NT2/D1 (cell line): ENCODE data around the gene TRIM67.

Source experiments
- SUZ12 ChIP-seq: IDR thresholded peaks from 2 replicates; pipeline ENCODE4 v1.6.1; 2011; ENCODE audit not compliant: insufficient read length, insufficient read depth; ENCODE audit errors: extremely low read depth
- YY1 ChIP-seq: IDR thresholded peaks from 2 replicates; pipeline ENCODE4 v1.6.1; 2011; ENCODE audit not compliant: insufficient read length, insufficient read depth
- ZNF274 ChIP-seq: IDR thresholded peaks from 2 replicates; pipeline ENCODE4 v1.6.1; 2011; ENCODE audit warnings: mild to moderate bottlenecking, low read depth, low read length

DNA sequence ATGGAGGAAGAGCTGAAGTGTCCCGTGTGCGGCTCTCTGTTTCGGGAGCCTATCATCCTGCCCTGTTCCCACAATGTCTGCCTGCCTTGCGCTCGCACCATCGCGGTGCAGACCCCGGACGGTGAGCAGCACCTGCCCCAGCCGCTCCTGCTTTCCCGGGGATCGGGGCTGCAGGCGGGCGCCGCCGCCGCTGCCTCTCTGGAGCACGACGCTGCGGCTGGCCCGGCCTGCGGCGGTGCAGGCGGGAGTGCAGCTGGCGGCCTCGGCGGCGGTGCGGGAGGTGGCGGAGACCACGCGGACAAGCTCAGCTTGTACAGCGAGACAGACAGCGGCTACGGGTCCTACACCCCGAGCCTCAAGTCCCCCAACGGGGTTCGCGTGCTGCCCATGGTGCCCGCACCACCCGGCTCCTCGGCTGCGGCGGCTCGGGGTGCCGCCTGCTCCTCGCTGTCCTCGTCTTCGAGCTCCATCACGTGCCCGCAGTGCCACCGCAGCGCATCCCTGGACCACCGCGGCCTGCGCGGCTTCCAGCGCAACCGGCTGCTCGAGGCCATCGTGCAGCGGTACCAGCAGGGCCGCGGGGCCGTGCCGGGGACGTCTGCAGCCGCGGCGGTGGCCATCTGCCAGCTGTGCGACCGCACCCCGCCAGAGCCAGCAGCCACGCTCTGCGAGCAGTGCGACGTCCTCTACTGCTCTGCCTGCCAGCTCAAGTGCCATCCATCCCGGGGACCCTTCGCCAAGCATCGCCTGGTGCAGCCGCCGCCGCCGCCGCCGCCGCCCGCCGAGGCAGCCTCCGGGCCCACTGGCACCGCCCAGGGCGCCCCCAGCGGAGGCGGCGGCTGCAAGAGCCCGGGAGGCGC lies 1.3 kb downstream of the TRIM67 start:
- TF ChIP-seq YY1: no peak
- TF ChIP-seq ZNF274: no peak
- TF ChIP-seq SUZ12: no peak
